Loucy (cell line): ENCODE results near the gene PRF1.

ENCODE experiments used
- H2AFZ ChIP-seq: fragments of 200-600 bp; sonication (generic); 2 replicates; pipeline ENCODE4 v1.6.0; 2016; ENCODE audit warnings: antibody characterized with exemption, mild to moderate bottlenecking, low read length, moderate library complexity
- H3F3A ChIP-seq: fragments of 200-600 bp; 2 replicates; pipeline ENCODE4 v1.6.0; 2016; ENCODE audit warnings: antibody characterized with exemption, low read depth, mild to moderate bottlenecking
- H3K27me3 ChIP-seq: fragments of 200-600 bp; sonication (generic); 2 replicates; pipeline ENCODE4 v1.6.1; 2014; ENCODE audit warnings: low read length, mild to moderate bottlenecking; ENCODE audit not compliant: insufficient read depth, poor library complexity, severe bottlenecking
- H3K36me3 ChIP-seq: fragments of 200-600 bp; sonication (generic); 2 replicates; pipeline ENCODE4 v1.6.1; 2016; ENCODE audit warnings: low read length; ENCODE audit not compliant: insufficient read depth
- H3K4me1 ChIP-seq: fragments of 200-600 bp; sonication (generic); 2 replicates; pipeline ENCODE4 v1.5.1; 2014; ENCODE audit warnings: low read length, mild to moderate bottlenecking; ENCODE audit not compliant: insufficient read depth, poor library complexity, severe bottlenecking
- H3K4me2 ChIP-seq: fragments of 200-600 bp; sonication (generic); 2 replicates; pipeline ENCODE4 v1.6.0; 2014; ENCODE audit warnings: antibody characterized with exemption, low read length, low read depth, mild to moderate bottlenecking; ENCODE audit not compliant: poor library complexity, severe bottlenecking
- H3K4me3 ChIP-seq: fragments of 200-600 bp; sonication (generic); 2 replicates; pipeline ENCODE4 v1.5.1; 2014; ENCODE audit warnings: low read length, mild to moderate bottlenecking, mixed read lengths; ENCODE audit not compliant: poor library complexity, severe bottlenecking
- H3K79me2 ChIP-seq: fragments of 200-600 bp; sonication (generic); 2 replicates; pipeline ENCODE4 v1.6.1; 2014; ENCODE audit warnings: low read length; ENCODE audit not compliant: insufficient read depth
- H3K9ac ChIP-seq: fragments of 200-600 bp; sonication (generic); 2 replicates; pipeline ENCODE4 v1.6.0; 2014; ENCODE audit warnings: mild to moderate bottlenecking, low read depth, low read length, moderate library complexity; ENCODE audit not compliant: poor library complexity, severe bottlenecking
- H3K9me2 ChIP-seq: fragments of 200-600 bp; sonication (generic); replicated peaks from 2 replicates; pipeline ENCODE4 v1.6.1; 2016; ENCODE audit warnings: low read depth, low read length, mixed read lengths
- H3K9me3 ChIP-seq: fragments of 200-600 bp; sonication (generic); 2 replicates; pipeline ENCODE4 v1.6.1; 2014; ENCODE audit warnings: mild to moderate bottlenecking, antibody characterized with exemption, low read length, low read depth; ENCODE audit not compliant: insufficient read depth
- H4K20me1 ChIP-seq: fragments of 200-600 bp; sonication (generic); 2 replicates; pipeline ENCODE4 v1.6.0; 2014; ENCODE audit warnings: antibody characterized with exemption, low read length, mild to moderate bottlenecking; ENCODE audit not compliant: insufficient read depth, poor library complexity, severe bottlenecking
- EZH2phosphoT487 ChIP-seq: fragments of 200-600 bp; IDR thresholded peaks from 2 replicates; pipeline ENCODE4 v1.6.1; 2018; ENCODE audit warnings: antibody characterized with exemption, mild to moderate bottlenecking, moderate library complexity, borderline replicate concordance
- TF ChIP-seq, protein P1 (sequence below): fragments of 200-600 bp; sonication (generic); conservative IDR thresholded peaks from 2 replicates; pipeline ENCODE4 v1.5.1; 2014; ENCODE audit warnings: mild to moderate bottlenecking, antibody characterized with exemption, low read length

The PRF1 gene

DNA sequence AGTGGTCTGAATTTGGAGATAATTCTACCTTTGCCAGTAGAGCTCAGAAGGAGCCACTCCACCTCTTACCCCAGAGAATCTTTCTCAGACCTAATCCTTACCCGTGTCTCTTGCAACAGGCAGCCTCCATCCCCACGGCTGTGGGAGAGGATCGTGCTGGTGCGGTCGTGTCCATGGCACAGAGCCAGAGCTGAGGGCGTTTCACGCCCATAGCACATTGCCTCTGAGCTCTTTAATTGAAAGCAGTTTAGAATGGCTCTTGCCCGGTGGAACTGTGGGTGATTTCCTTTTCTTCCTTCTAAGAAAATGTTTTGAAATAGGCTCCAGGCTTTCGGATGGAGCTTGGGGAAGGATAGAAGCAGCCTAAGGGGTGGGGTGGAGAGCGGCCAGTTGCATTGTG lies 41.5 kb downstream of the PRF1 start:
- no peak overlapping the region for H3K4me2 ChIP-seq
- no peaks in the 10 kb centered on the region for H3K9me3 ChIP-seq
- H3F3A ChIP-seq = no peaks in the 10 kb centered on the region
- peaks cover 63% of the 10 kb centered on the region for H3K4me1 ChIP-seq
- H3K9ac ChIP-seq = peak overlapping the region; percentile 65
- no peaks in the 10 kb centered on the region for H3K79me2 ChIP-seq
- H2AFZ ChIP-seq = no peak overlapping the region
- no peaks in the 10 kb centered on the region for H3K9me2 ChIP-seq
- H3K36me3 ChIP-seq = no peaks in the 10 kb centered on the region
- TF ChIP-seq EZH2phosphoT487 = no peak
- TF ChIP-seq, protein P1, sequence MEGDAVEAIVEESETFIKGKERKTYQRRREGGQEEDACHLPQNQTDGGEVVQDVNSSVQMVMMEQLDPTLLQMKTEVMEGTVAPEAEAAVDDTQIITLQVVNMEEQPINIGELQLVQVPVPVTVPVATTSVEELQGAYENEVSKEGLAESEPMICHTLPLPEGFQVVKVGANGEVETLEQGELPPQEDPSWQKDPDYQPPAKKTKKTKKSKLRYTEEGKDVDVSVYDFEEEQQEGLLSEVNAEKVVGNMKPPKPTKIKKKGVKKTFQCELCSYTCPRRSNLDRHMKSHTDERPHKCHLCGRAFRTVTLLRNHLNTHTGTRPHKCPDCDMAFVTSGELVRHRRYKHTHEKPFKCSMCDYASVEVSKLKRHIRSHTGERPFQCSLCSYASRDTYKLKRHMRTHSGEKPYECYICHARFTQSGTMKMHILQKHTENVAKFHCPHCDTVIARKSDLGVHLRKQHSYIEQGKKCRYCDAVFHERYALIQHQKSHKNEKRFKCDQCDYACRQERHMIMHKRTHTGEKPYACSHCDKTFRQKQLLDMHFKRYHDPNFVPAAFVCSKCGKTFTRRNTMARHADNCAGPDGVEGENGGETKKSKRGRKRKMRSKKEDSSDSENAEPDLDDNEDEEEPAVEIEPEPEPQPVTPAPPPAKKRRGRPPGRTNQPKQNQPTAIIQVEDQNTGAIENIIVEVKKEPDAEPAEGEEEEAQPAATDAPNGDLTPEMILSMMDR = no peak
- H3K4me3 ChIP-seq = no peak overlapping the region
- no peaks in the 10 kb centered on the region for H4K20me1 ChIP-seq
- H3K27me3 ChIP-seq = no peaks in the 10 kb centered on the region

DNA sequence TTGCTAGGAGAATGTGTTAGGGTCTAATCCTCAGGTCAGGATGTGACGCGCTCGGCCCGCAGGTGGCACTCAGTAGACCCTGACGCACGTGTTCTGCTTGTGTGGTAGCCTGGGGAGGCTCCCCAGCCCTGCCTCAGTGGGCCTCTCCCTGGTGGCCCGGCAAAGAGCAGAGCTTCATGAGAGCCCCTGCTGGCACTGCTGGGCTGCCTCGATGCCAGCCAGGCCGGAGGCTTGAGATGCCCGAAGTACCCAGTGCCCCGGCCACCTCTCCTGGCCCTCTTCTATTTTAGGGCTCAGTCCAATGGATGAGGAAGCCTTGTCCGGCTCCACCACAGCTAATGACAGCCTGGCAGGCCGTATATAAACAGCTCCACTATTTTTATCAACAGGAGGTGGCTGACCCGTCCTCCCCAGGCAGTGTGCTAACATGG lies 42.0 kb downstream of the PRF1 start:
- Histone ChIP-seq H3K79me2 (no peaks in the 10 kb centered on the region), H3K36me3 (no peaks in the 10 kb centered on the region), H3K9me2 (no peaks in the 10 kb centered on the region), H3K4me1 (peaks cover 58% of the 10 kb centered on the region), H4K20me1 (no peaks in the 10 kb centered on the region), H3K4me2 (no peak overlapping the region), H3K27me3 (no peaks in the 10 kb centered on the region), H3F3A (no peaks in the 10 kb centered on the region), H3K4me3 (no peak overlapping the region), H2AFZ (no peak overlapping the region), H3K9me3 (no peaks in the 10 kb centered on the region), H3K9ac (no peak overlapping the region)
- TF ChIP-seq, protein P1 = no peak
- TF ChIP-seq EZH2phosphoT487 = no peak

DNA sequence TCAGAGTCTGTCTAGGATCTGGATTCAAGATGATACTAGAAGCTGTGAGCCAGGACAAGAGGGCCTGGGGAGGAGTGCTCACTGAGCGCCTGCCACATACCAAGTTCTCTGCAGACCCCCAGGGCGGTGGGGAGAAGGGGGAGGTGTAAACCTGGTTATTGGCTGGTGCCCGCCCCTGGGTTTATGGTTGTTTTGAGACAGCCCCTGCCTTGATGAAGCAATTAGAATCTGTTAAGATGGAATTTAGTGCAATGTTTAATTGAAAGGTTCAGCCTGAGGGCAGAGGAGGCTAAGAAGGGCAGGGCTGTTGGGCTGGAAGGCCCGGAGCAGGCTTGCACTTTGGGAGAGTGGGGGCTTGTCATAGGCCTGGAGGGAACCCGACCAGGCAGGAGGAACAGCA lies 42.7 kb downstream of the PRF1 start:
- H3K4me3 ChIP-seq = no peak overlapping the region
- no peaks in the 10 kb centered on the region for H3K36me3 ChIP-seq
- H2AFZ ChIP-seq = no peak overlapping the region
- H3K27me3 ChIP-seq = no peaks in the 10 kb centered on the region
- peaks cover 51% of the 10 kb centered on the region for H3K4me1 ChIP-seq
- H3K79me2 ChIP-seq = no peaks in the 10 kb centered on the region
- H3F3A ChIP-seq = no peaks in the 10 kb centered on the region
- peak overlapping the region; percentile 50 for H3K9ac ChIP-seq
- no peaks in the 10 kb centered on the region for H4K20me1 ChIP-seq
- peak overlapping the region; percentile 51 for H3K4me2 ChIP-seq
- no peaks in the 10 kb centered on the region for H3K9me2 ChIP-seq
- TF ChIP-seq, protein P1 = no peak
- TF ChIP-seq EZH2phosphoT487 = no peak
- H3K9me3 ChIP-seq = no peaks in the 10 kb centered on the region
